ENCODE measurements around the gene F10.
A peak's percentile ranks its signal among the peaks of the same experiment; 100 is the strongest.
"Not testable (repeated sequence)": the region's sequence is repeated elsewhere in the genome, so short reads cannot be mapped to it uniquely, and the experiment has no call there.

Gene F10

GRCh38 chr13:113102302-113102701 is 20.3 kb upstream of the F10 start:
- DNase-seq (ENCODE audit: low read depth), result not testable (repeated sequence)

DNA sequence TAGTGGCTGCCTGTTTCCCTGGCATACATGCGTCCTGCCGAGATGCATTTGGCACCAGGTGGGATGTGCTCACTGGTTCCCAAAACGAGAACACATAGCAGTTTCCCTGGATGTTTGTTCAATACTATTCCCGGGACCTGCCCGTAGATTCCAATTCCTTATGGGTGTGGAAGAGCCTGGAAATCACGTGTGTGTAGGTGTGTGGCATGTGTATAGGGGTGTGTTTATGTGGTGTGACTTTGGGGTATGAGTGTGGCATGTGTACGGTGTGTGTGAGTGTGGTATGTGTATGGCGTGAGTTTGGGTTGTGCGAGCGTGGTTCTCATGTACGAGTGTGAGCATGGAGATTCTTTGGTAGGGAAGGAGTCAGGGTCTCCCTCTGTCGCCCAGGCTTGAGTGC is 19.9 kb upstream of the F10 start:
- DNase-seq (ENCODE audit: low read depth), result no peak

DNA sequence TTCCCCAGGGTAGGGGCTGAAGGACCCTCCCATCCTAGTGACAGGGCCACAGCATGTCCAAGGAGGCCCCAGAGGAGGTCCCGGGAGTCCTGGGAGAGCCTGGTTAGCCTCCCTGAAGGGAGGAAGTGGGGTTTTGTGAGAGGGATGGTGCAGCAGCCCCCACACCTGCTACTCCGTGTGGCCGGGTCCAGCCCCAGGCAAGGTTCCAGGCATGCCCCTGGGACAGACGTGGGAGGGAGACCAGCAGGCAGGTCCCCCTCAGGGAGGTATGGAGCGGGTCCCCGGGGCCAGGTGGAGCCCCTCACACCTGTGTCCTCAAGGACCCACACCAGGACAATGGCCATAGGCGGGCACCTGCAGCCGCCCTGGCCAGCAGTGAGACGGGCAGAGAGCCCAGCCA is 19.0 kb upstream of the F10 start:
- DNase-seq (ENCODE audit: low read depth), result no peak

DNA sequence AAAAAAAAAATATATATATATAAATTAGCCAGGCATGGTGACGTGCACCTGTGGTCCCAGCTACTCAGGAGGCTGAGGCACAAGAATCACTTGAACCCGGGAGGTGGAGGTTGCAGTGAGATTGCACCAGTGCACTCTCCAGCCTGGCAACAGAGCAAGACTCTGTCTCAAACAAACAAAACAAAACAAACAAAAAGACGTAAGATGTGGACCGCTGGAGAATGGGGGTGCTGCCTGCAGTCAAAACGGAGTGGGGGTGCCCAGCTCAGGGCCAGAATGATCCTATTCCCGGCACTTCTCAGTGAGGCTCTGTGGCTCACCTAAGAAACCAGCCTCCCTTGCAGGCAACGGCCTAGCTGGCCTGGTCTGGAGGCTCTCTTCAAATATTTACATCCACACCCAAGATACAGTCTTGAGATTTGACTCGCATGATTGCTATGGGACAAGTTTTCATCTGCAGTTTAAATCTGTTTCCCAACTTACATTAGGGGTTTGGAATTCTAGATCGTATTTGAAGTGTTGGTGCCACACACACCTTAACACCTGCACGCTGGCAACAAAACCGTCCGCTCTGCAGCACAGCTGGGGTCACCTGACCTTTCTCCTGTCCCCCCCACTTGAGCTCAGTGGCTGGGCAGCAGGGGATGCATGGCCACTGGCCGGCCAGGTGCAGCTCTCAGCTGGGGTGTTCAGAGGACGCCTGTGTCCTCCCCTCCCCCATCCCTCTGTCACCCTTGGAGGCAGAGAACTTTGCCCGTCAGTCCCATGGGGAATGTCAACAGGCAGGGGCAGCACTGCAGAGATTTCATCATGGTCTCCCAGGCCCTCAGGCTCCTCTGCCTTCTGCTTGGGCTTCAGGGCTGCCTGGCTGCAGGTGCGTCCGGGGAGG is 17.3 kb upstream of the F10 start, which contains the start of gene F7:
Gene F7 (plus strand): TSS at position 760 of the 889 bp plus-strand sequence. CDS start 51 bp downstream, at position 811.
- DNase-seq (ENCODE audit: low read depth), result no peak

DNA sequence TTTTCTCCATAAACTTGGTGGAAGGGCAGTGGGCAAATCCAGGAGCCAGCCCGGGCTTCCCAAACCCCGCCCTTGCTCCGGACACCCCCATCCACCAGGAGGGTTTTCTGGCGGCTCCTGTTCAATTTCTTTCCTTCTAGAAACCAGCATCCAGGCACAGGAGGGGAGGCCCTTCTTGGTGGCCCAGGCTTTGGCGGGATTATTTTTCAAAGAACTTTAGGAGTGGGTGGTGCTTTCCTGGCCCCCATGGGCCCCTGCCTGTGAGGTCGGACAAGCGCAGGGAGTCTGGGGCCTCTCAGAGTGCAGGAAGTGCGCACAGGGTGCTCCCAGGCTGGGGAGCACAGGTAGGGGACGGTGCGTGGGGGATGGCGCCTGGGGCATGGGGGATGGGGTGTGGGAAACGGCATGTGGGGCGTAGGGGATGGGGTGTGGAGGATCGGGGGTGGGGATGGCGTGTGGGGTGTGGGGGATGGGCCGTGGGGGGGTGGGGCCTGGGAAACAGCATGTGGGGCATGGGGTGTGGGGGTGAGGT is 16.6 kb upstream of the F10 start:
- no peak for DNase-seq (ENCODE audit: low read depth)

DNA sequence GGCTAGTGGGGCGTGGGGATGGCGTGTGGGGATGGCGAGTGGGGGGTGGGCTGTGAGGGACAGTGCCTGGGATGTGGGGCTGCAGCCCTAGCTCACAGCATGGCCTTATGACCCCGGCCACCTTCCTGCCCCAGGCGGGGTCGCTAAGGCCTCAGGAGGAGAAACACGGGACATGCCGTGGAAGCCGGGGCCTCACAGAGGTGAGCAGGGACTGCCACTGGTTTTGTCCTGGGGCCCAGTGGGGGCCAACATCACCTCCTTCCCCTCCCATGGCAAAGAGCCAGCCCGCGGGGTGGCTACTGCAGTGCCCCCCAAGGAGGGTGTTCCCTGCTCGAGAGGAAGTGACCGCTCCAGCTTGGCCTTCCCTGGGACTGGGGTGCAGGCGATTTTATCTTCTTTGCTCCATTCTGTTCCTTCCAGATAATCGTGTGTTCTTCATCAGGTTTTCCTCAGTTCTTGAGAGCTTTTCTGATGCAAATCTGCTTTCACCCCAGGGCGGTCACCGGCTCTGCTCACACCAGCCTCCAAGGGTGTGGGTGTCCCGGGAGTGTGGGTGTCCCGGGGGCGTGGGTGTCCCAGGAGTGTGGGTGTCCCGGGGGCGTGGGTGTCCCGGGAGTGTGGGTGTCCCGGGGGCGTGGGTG is 15.8 kb upstream of the F10 start:
- no peak for DNase-seq (ENCODE audit: low read depth)

- DNase-seq (ENCODE audit: low read depth), result not testable (repeated sequence)
These were observed 14.1 kb upstream of the F10 start for GRCh38 chr13:113108521-113108920.

- DNase-seq (ENCODE audit: low read depth), result no peak
These were observed 13.2 kb upstream of the F10 start for GRCh38 chr13:113109151-113110047.

- peak; percentile 48 for DNase-seq (ENCODE audit: low read depth)
These were observed 12.3 kb upstream of the F10 start for GRCh38 chr13:113110048-113110851.

DNA sequence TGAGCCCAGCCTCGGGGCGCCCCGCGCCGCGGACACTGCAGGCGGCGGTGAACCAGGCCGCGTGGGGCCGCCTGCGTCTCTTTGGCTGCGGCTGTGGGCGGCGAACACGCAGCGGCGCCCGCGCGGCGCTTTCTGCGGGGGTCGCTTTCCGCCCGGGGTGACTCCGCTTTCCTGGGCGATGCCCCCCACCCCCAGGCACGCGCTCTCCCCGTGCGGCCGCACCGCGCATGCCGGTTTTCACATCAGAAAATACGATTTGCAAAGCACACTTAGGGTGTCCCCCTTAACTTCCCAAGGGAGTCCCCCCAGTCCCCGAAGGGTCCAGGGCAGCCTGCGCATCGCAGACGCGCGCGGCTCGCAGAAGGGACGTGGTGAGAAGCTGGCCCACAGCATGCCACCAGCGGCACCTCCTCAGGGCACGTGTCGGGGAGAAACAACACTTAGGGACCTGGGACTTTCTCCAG is 11.7 kb upstream of the F10 start:
- peak; percentile 17 for DNase-seq (ENCODE audit: low read depth)

DNA sequence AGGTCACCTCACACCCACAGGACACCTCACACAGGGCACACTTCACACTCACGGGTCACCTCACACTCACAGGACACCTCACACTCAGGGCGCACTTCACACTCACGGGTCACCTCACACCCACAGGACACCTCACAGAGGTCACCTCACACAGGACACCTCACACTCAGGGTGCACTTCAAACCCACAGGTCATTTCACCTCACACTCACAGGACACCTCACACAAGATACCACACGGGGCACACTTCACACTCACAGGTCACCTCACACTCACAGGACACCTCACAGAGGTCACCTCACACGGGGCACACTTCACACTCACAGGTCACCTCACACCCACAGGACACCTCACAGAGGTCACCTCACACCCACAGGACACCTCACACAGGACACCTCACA is 10.8 kb upstream of the F10 start:
- DNase-seq (ENCODE audit: low read depth), result not testable (repeated sequence)

- DNase-seq (ENCODE audit: low read depth), result not testable (repeated sequence)
These were observed 10.1 kb upstream of the F10 start for GRCh38 chr13:113112475-113112874.

GRCh38 chr13:113112893-113113845 is 9.4 kb upstream of the F10 start:
- no peak for DNase-seq (ENCODE audit: low read depth)

DNA sequence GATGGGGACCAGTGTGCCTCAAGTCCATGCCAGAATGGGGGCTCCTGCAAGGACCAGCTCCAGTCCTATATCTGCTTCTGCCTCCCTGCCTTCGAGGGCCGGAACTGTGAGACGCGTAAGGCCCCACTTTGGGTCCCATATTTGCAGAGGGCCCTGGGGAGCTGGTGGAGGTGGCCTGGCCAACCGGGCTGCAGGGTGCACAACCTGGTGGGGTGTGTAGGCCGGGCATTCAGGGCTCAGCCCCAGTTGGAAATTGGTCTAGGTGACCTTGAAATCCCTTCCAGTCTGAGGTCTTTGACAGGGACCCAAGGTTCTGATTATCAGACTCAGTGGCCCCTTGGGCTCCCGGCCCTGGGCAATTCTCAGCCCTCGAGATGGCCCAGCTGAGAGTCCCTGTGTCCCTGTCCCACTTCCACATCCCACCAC is 8.7 kb upstream of the F10 start:
- no peak for DNase-seq (ENCODE audit: low read depth)

DNA sequence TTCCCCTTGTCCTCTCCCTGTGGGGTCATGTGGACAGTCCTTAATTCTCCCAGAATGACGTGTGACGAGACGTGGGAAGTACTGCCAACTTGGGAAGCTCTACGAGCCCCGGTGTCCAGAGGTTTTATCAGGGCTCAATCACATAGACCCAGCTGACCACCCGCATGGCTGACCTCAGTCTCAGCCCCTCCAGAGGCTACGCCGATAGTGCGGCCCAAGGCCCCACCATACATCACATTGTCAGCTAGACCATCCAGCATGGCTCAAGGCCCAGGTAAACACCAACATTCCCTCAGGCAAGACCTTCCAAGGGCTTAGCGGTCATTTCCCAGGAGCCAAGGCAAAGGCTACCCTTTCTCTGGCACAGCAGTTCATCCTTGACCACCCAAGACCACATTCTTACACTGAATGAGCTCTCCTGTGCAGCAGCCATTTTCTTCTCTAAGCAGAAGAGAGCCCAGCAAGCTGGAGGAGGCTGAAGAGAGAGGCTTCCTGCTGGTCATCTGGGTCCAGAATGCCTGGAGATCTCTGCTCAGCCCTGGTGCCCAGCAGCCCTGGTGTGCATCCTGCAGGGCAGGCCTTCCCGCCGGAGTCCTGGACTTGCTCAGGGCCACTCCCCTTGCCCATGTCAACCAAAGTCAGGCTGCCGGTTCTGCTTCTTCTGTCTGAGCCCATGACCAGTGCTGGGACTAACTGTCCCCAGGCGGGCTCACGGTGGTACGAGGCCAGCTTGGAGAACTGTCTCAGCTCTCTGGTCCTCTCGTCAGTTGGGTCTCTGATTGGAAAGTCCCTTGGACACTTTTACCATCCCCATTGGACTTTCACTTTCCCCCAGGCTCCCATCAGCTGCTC is 7.9 kb upstream of the F10 start:
- no peak for DNase-seq (ENCODE audit: low read depth)

GRCh38 chr13:113115363-113116205 is 7.0 kb upstream of the F10 start:
- no peak for DNase-seq (ENCODE audit: low read depth)

DNA sequence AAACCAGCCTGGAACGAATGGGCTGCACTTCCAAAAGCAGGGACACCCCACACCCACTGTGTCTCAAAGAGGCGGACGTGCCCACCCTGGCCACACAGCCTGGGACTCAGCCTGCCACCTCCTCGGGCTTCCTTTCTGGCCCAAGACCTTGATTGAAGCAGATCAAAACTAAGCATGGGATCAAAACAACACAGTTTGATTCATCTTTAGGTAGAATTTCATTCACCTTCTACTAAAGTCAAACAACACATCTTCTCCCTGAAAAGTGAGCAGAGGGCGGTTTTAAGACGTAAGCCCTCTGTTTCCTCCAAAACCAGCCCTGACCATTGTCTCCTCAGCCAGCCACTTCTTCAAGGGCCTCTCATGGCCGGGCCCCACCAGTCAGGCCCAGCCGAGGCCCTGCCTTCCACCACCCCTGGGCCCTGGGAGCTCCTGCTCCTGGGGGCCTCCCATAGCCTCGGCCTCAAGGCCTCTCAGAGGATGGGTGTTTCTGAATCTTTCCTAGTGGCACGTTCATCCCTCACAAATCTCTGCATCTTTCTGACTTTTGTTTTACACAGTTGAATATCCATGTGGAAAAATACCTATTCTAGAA is 6.3 kb upstream of the F10 start:
- no peak for DNase-seq (ENCODE audit: low read depth)

GRCh38 chr13:113116871-113117271 is 5.7 kb upstream of the F10 start:
- DNase-seq (ENCODE audit: low read depth), result no peak
